Stimulated activated CD4-positive, alpha-beta T cell treated with anti-CD3 and anti-CD28 coated beads, Interleukin-2, amount 100 ng/mL, for 24 hours (primary cell): Measurements from ENCODE around the gene PPP1R26.
"Not testable (repeated sequence)": the region's sequence is repeated elsewhere in the genome, so short reads cannot be mapped to it uniquely, and the experiment has no call there.

ENCODE experiments used
- DNase-seq, 2 donors: peaks; one replicate each; pipeline ENCODE4 v3.0.0-alpha.2; 2020

The PPP1R26 gene

DNA sequence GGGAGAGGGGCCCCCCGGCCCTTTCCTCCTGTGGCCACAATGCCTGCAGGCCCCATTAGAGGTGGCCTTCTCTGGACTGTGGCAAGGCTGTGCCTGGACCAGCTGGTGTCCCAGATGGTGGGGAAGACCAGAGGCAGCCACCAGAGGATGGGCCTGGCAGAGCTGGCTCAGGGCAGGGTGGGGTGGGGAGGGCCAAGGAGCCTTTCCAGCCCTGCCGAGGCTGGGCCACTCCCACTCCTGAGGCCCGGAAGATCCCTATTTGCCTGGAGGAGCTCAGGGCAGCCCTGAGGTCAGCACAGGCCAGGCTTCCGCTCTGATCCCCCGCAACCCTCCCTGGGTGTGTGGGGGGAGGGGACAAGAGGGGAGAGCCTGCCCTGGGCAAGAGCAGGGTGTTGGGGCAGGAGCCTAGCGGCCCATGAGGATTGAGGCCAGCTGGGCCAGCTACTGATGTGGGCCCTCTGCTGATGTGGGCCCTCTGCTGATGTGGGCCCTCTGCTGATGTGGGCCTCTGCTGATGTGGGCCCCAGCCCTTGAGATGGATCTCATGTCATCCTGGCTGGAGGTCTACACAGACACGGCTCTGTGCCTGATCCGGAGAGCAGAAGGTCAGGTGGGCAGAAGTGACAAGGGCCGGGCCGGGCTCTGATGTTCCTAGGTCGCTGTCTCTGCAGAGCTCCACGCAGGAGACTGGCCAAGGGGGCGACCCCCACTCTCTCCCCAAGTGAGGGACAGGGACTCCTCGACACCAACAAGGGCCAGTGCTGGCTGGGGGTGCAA, 26.9 kb downstream of the PPP1R26 start:
- no peak for DNase-seq

DNA sequence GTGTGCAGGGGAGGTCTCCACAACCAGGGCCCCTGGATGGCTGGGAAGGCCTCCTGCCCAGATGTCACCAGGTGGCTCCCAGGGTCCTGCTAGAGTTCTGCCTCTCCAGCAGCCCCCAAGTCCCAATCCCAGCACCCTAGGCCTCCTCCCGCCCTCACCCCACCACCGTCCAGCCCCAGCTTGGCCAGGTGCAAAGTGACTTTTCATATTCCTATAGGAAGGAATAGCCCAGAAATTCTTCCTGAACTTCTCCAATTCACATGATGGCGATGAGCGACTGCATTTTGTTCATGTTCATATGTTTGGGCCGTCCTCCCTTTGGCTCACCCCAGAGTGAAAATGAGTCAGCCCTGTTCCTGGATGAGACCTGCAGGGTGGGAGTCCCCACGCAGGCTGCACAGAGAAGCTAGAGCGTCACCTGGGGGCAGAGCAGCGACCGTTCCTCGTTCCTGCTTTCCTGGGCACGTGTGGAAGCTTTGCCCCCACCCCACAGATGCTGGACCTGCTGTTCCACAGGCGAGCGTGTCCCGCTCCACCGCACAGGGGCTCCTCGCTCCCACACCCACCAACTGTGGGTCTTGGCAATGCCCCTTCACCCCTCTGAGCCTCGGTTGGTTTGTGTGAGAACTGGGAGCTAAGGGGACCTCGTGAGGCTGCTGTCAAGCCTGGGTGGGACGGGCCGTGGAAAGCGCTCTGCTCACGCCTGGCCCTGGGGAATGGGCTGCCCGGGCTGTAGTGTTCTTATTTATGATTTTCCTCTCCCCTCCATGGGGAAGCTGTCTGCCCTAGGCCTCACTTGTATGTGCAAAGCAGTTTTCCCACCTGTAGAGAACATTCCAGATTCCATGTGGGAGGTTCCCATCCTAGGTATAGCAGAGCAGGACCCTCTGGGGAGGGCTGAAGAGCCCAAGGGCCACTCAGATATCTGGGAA, 27.8 kb downstream of the PPP1R26 start:
- no peak for DNase-seq

DNA sequence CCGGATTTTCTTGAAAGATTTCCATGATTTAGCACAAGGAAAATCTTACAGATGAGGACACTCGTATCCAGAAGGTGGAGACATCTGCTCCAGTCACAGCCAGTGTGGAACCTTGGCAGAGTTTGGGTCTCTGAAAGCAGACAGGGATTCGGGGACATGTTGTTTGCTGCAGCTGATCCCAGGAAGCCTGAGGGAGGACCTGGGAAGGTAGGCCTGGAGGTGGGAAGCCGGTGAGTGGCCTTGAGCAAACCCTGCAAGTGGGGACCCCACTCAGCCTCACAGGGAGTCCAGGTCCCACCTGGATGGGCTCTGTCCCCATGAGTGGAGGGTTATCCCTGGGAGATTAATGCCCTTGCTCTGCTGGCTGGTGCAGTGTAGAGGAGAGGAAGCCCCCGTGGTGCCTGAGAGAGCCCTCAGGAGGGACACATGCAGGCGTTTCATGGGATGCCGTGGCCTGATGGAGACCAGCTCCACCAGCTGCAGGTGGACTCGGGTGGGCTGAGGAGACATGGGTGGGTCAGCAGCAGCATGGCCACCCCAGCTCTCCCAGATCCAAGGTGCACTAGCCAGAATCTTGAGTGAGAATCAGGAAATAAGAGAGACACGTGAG, 28.7 kb downstream of the PPP1R26 start:
- no peak for DNase-seq

DNA sequence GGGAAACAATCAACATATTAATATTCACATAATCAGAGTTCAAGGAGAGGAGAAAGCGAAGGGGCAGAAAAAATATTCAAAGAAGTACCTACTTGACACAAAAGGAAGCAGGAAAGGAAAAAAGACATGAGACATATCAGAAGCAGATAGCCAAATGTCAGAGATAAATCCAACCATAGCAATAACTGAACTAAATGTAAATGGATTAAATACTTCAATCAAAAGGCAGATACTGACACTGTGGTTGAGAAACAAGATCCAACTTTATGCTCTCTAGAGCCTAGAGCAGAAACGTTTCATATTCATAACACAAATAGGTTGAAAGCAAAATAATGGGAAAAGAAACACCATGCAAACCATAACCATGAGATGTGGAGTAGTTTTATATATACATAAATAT, 29.9 kb downstream of the PPP1R26 start:
- no peak for DNase-seq

DNA sequence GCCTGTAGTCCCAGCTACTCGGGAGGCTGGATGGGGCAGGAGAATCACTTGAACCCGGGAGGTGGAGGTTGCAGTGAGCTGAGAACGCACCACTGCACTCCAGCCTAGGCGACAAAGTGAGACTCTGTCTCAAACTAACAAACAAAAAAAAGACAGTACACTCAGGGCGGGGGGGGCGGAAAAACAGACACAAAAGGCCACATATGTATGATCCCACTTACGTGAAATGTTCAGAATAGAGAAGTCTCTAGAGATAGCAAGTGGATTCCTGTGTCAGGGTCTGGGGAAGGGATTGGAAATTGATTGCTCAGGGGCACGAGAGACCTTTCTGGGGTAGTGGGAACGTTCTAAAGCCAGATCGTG, 32.6 kb downstream of the PPP1R26 start:
- no peak for DNase-seq

DNA sequence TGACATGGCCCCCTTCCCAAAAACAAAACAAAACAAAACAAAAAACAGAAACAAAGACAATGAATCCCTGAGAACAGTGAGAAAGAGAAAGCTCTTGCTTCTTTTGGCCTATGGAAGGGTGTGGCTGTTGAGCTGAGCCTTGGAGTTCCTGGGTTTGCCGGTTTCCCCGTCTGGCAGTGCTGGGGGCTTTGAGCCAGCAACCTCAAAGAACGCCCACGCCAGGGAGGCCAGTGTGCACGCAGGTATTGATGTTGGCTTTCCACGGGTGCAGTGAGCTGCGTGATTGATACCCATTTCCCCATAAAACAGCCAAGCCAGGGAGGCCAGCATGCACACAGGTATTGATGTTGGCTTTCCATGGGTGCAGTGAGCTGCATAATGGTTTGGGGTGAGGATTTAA, 33.3 kb downstream of the PPP1R26 start:
- no peak for DNase-seq

DNA sequence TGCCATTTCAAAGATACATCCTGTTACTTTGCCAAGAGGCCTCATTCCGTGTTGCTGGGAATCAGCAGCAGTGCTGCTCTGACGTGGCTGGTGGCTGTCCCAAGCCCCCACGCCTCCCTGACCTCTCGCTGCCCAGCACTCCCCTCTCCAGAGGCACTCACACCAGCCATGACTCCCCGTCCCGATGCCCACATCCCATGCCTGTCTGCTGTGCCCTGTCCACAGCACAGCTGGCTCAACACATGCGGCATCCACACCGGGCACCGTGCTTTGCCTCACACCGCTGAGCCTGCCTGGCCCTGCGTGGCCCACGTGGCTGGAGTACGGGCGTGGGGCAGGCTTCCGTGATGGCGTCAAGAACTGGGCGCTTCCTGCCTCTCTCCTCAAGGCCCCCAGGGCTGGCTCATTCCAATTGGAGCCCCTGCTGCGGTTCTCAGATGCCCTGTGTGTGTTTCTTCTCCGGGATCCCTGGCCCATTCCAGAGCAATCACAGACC, 33.8 kb downstream of the PPP1R26 start:
- DNase-seq, result no peak

DNA sequence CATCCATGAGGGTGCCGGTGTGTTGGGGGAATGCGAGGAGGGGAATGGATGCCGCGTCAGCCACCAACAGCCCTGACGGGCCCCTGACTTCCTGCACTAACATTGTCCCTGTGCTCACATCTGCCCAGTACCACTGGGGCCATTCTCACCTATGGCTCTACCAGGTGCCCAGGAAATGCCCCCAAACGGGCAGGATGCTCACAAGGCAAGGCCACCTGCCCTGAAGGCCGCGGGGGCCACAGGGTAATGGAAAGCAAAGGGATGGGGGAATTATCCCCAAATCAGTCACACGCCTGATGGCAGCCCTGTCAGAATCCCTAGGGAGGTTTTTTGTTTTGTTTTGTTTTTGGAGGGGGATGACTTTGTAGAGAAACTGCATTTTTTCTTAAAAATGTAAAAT, 34.3 kb downstream of the PPP1R26 start:
- DNase-seq, result not testable (repeated sequence)

DNA sequence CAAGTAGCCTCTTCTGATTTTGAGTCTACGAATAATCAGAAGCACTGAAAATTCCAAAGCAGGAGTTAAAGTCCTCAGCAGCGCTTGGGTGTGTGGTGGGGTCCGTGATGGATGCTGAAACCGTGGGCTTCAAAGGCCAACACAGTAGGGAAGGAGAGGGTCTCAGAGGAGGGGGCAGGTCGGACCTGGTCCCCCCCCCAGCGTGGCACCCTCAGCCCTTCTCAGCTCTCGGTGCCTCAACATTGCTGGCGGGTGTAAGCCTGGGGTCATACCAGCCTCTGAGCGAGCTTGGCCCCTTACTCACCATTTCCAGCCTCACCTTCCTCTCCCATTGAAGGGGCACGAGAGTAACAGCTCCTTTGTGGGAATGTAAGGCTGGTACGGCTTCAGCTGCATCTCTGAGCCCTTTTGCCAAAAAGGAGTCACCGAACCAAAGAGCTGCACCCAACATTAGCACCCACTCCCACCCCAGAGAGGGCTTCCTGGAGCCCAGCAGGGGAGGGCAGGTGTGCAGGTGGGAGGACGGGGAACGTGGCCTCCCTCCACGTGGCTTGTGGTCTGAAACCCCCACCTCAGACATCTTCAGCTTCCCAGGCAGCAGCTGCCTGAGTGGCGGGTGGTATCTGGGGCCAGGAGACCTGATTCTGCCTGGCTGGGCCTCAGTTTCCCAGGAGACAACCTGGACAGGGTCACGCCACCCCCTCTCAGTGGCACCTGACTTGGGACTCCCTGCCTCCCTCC, 34.9 kb downstream of the PPP1R26 start:
- DNase-seq, result no peak

DNA sequence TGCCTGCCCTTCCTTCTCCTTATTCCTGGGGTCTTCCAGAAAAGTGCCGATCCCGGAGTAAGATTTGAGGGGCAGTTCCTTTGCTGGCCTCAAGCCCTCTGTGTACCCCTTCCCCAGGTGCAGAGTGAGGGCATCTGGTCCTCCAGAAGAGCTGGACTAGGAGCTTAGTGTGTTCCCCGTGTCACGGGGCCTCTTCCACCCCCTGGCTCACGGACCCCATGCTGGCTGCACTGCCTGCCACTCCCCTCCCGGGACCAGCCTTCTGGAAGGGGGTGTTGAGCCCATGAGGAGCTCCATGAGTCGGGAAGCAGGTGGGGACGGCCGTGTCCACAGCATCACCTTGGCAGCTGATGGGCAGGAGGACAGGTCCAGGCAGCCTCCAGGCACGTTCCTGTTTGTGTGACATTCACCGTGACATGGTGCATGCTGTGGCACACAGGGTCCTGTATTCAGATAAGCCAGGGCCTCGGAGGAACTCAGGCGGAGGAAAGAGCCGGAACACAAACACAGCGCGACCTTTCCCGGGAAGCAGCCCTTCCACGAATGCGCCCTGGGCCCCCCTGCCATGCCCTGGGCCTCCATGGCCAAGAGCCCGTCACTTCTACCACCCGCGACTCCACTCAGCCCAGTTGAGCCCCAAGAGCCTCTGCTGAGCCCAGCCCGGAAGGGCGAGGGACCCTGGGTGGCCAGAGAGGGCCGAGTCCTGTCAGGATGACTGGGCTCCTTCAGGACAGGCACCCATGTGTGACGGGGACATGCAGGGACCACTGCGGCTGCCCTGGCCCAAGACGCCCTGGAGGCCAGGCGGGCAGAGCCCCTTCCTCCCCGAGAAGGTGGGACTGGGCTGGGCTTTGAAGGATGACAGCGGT, 35.7 kb downstream of the PPP1R26 start:
- no peak for DNase-seq

DNA sequence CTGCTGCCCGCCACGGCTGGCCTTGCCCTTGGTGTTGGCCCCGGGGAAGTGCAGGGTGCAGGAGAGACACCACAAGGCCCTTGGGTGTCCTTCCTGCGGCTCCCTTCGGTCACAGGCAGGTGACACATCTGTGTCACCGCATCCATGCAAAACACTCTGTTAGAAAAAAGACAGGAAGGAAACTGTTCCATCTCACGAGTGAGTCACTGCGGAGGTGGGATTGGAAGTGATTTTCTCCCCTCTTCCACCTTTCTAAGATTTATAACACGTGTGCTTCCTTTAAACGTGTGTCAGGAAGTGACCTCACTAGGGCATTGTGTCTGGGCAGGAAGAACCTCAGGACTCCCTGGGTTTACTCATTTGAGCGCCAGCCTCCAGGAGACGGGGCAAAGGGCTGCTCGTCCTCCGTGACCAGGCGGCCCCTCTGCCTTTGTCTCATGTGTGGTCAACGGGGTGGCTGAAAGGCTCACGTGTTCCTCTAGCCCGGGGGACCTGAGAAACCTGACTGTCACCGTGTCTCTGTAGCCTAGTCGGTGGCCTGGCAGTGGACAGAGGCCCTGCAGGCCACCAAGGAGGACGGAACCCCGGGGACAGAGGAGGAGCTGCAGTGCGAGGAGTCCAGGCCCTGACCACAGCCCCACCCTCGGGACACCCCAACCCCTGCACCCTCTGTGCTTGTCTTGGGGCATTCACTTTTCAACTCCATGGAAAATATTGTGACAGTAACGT, 36.7 kb downstream of the PPP1R26 start:
- no peak for DNase-seq

DNA sequence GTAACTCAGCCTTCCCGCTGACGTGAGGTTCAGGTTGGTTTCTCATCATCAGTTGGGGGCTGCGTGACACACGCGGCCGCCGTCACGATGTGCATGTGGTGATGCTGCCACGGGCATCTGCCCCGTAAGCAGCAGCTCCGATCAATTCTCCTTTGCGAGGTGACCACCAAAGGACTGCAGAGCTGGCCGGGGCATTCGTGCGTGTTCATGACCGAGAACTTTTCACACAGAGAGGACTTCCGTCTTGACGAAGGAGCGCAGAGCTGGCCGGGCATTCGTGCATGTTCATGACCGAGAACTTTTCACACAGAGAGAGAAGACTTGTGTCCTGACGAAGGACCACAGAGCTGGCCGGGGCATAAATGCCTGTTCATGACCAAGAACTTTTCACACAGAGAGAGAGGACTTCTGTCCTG, 37.8 kb downstream of the PPP1R26 start:
- no peak for DNase-seq

DNA sequence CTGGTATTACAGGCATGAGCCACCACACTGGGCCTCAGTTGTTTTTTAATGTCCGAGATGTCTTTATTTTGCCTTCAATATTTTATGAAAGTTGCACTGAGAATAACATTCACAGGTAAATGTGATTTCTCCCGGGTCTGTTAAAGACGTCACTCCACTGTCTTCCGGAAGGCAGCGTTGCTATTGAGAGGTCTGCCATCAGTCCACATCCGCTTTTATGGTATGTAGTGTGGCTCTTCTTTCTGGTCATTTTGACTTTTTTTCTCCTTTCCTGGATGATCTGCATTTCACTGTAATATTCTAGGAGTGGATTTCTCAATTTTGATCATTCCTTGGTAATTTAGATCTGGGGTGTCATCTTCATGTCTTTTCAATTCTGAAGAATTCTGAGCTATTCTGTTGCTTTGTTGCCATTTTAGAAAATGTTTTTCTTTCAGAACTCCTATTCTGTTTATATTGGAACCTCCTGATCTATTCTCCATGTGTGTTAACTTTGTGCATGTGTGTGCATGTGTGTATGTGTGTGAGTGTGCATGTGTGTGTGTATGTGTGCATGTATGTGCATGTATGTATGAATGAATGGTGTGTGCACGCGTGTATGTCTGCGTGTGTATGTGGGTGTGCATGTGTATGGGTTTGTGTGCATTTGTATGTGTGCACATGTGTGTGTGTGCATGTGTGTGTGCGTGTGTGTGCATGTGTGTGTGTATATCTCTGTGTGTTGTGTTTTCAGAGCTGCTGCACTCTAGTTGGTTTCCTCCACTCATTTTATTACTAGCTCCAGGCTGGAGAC, 39.8 kb downstream of the PPP1R26 start:
- DNase-seq, result no peak

DNA sequence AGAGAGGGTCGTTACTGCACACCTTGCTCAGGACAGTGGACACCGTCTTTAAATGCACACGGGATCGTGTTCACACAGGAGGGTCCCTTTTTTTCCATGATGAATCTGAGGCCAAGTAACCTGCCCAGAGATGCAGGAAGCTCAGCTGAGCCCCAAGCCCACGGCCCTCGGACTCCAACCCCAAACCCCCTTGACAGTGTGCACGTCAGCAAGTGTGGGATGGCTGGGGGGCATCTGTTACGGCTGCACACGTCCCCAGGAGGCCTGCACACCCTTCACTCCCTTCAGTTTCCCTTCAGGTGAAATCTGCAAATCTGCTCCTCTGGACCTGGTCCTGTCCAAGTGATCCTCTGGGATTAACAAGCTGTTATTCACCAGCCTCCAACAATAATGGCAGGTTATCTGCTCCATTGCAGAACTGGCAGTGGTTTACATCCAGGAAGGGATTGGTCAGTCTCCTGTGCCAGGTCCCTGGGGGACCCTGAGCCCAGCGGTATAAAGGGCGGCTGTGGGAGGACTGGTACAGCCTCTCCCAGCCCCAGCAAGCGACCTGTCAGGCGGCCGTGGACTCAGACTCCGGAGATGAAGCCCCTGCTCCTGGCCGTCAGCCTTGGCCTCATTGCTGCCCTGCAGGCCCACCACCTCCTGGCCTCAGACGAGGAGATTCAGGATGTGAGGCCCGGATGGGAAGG, 41.5 kb downstream of the PPP1R26 start, which contains the start of gene LCN1:
Gene LCN1 (plus strand): TSS at position 525 of the 692 bp plus-strand sequence. CDS start 58 bp downstream, at position 583.
- DNase-seq, result no peak

DNA sequence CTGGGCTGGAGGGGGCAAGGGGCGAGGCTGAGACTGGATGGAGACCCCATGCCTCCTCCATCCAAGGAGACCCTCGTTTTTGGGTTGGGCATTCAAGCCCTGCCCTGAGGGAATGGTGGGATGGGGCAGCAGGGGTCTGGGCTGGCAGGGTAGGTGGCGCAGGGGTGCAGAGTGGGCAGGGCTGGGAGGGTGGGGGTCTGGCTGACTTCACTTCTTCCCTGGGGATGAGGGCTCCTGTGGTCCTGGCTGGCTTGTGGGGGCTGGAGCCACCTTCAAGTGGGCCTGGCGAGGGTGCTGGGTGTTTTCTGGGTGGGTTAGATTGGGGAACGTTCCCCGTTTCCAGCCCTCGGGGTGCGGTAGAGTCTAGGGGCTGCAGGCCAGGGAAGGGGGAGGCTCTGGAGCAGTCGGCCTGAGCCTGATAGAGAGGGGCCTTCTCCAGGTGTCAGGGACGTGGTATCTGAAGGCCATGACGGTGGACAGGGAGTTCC, 42.1 kb downstream of the PPP1R26 start:
- no peak for DNase-seq

DNA sequence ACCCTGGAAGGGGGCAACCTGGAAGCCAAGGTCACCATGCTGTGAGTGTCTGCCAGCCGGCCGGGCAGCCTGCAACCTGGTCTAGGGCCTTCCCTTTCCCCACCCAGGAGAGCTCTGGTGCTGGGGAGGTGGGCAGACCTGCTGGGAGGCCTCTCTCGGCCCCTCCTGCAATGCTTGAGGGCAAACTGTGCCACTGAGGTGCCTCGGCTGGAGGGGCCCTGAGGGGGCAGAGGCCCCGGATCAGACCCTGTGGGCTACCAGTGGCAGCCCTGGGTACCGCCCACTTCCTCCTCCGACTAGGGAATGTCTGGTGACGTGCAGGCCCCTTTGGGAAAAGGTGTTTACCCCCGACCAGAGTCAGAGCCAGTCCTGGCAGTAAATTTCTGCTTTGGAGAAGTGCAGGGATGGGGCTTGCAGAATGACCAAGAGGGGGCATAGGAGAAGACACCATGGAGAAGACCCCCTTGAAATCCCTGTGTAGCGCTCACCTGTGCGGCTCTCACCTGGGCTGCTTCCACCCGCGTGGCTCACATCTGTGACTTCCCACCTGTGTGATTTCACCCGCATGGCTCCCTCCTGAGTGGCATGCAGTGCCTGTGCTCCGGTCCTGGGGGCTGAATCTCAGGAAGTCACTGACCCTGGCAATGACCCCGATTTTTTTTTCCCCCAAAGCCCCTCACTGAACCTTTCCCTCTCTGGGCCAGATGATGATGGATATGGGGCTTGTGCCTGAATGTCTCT, 42.7 kb downstream of the PPP1R26 start:
- no peak for DNase-seq

DNA sequence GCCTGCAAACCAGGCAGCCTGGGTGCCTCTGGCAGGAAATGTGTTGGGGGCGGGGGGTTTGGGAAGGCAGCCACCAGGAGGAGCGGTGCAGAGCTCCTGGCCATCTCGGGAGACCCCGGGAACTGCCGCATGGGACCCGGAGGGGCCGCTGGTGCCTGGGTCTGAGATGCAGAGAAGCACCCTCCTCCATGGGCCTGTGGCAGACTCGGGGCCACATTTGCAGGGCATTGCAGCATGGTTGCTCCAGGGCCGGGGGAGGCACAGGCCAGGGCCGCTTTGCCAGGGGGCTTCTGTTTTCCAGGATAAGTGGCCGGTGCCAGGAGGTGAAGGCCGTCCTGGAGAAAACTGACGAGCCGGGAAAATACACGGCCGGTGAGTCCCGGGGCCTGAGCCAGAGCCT, 43.3 kb downstream of the PPP1R26 start:
- DNase-seq, result no peak

DNA sequence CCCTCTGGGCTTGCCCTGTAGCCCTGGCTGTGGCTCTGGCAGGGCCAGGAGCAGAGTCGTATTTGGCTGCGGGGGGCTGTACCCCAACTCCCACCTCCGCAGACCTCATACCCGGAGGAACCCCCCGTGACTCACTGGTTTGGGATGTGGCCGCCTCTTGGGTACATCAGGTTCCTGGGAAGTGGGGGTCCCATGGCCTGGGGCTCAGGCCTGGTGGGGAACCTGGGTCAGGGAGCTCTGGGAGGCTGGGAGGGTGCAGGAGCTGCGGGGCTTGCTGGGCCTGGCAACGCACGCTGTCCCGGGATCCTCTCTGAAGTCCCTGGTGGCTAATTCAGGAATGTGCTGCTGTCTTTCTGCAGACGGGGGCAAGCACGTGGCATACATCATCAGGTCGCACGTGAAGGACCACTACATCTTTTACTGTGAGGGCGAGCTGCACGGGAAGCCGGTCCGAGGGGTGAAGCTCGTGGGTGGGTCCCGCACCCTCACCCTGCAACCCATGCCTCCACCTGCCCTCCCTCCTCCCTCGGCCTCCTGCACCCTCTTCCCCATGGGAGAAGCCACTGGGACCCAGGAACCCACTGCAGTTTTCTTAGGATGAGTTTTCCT, 44.0 kb downstream of the PPP1R26 start:
- DNase-seq, result no peak
